ENCODE measurements around the gene CHMP4B.

The CHMP4B gene

GRCh38 chr20:33837096-33837830 lies 26.1 kb downstream of the CHMP4B start:
- FAIRE-seq = no peak
- no peak for DNase-seq (ENCODE audit: insufficient read length, low spot score)

GRCh38 chr20:33838035-33838864 lies 27.1 kb downstream of the CHMP4B start:
- FAIRE-seq (no peak), DNase-seq (ENCODE audit: insufficient read length, low spot score) (no peak)

- FAIRE-seq (no peak), DNase-seq (ENCODE audit: insufficient read length, low spot score) (no peak)
These were observed 28.4 kb downstream of the CHMP4B start for GRCh38 chr20:33839591-33839990.

GRCh38 chr20:33840160-33840559 lies 29.0 kb downstream of the CHMP4B start:
- DNase-seq (ENCODE audit: insufficient read length, low spot score) (no peak), FAIRE-seq (no peak)

GRCh38 chr20:33840759-33841435 lies 29.7 kb downstream of the CHMP4B start:
- DNase-seq (ENCODE audit: insufficient read length, low spot score) (no peak), FAIRE-seq (no peak)

GRCh38 chr20:33841436-33841799 lies 30.3 kb downstream of the CHMP4B start:
- FAIRE-seq = no peak
- DNase-seq (ENCODE audit: insufficient read length, low spot score) = no peak

GRCh38 chr20:33842346-33842745 lies 31.2 kb downstream of the CHMP4B start:
- FAIRE-seq = no peak
- no peak for DNase-seq (ENCODE audit: insufficient read length, low spot score)

- DNase-seq (ENCODE audit: insufficient read length, low spot score) = no peak
- no peak for FAIRE-seq
These were observed 31.9 kb downstream of the CHMP4B start for GRCh38 chr20:33843050-33843449.

- DNase-seq (ENCODE audit: insufficient read length, low spot score) = no peak
- FAIRE-seq = peak; percentile 44
These were observed 32.7 kb downstream of the CHMP4B start for GRCh38 chr20:33843854-33844253.

GRCh38 chr20:33846291-33846935 lies 35.3 kb downstream of the CHMP4B start:
- FAIRE-seq = no peak

GRCh38 chr20:33847006-33847405 lies 35.9 kb downstream of the CHMP4B start:
- FAIRE-seq = no peak
- no peak for DNase-seq (ENCODE audit: insufficient read length, low spot score)

More at GRCh38 chr20:33846291-33846935, 35.3 kb downstream of the CHMP4B start:
- DNase-seq (ENCODE audit: insufficient read length, low spot score) = no peak

- DNase-seq (ENCODE audit: insufficient read length, low spot score) = no peak
- FAIRE-seq = no peak
These were observed 37.2 kb downstream of the CHMP4B start for GRCh38 chr20:33848391-33848790.

- DNase-seq (ENCODE audit: insufficient read length, low spot score) (no peak), FAIRE-seq (no peak)
These were observed 39.0 kb downstream of the CHMP4B start for GRCh38 chr20:33850159-33850558.

- FAIRE-seq = no peak
- no peak for DNase-seq (ENCODE audit: insufficient read length, low spot score)
These were observed 40.8 kb downstream of the CHMP4B start for GRCh38 chr20:33851842-33852466.

- DNase-seq (ENCODE audit: insufficient read length, low spot score) = no peak
- FAIRE-seq = no peak
These were observed 41.7 kb downstream of the CHMP4B start for GRCh38 chr20:33852626-33853506.

- DNase-seq (ENCODE audit: insufficient read length, low spot score) (no peak), FAIRE-seq (no peak)
These were observed 42.3 kb downstream of the CHMP4B start for GRCh38 chr20:33853507-33853813.

- DNase-seq (ENCODE audit: insufficient read length, low spot score) (no peak), FAIRE-seq (no peak)
These were observed 46.8 kb downstream of the CHMP4B start for GRCh38 chr20:33857722-33858563.

- no peak for FAIRE-seq
- DNase-seq (ENCODE audit: insufficient read length, low spot score) = no peak
These were observed 47.5 kb downstream of the CHMP4B start for GRCh38 chr20:33858666-33859065.

- FAIRE-seq (peak; percentile 84), DNase-seq (ENCODE audit: insufficient read length, low spot score) (peak; percentile 72)
These were observed 48.1 kb downstream of the CHMP4B start for GRCh38 chr20:33859157-33859695.
